ACHN (cell line): ENCODE measurements around the gene NPAS2.

Source experiments
- DNase-seq: peaks from one replicate; pipeline ENCODE4 v3.0.0-alpha.2; 2015
- in situ Hi-C: cut with HindIII; loops from 2 replicates; pipeline ENCODE4 v1.10.0; 2017; ENCODE audit warnings: low sequenced_read_pairs, low pct_ligation_motif_present, low pct_unique_long_range_greater_than_20kb

The NPAS2 gene

DNA sequence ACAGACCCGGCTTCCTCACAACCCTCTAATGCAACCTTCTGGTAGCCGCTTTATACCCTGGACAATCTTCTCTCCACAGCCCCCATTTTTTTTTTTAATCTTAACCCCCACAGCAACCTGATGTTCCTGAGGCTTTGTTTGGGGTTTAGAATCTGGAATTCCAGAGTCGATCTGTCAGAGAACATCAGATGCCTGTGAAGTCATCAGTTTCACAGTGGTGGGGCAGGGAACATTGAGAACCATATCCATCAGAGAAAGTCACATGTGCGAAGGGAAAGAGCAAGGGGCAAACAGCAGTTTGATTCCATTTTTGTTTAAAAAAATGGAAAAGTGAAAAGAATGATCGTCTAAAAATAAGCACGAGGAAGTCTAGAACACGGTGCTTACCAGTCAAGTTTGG lies 20.6 kb downstream of the NPAS2 start:
- no peak for DNase-seq
- in situ Hi-C loops, result no loop called here

DNA sequence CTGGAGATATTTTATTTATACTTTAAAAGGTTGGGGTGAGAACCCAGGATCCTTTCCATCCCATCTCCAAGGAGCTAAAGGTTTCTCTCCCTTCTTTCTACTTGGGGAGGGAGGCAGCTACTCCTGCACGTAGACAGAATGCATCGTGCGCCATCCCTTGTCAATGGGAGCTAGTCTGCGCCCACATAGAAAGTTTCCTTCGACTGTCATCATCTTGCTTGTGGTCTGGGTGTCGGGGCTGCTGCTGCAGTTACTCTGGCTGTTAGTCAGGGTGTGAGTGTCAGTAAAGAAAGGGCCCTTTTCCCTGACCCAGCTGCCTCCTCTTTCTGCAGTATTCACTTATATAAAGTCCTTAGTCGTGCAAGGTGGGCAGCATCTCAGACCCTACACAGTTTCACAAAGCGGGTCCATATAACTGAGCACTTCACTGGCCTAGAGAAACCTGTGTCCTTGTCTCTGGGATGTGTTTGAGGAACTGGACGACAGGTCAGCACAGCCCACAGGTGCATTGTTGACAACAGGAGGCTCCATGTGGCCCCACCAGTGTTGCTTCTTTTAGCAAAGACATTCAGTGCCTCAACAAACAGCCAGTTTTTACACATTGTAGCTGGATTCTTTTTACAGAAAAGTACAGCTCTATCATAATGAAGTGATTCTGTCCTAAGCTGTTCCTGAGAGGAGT lies 22.4 kb downstream of the NPAS2 start:
- no peak for DNase-seq

DNA sequence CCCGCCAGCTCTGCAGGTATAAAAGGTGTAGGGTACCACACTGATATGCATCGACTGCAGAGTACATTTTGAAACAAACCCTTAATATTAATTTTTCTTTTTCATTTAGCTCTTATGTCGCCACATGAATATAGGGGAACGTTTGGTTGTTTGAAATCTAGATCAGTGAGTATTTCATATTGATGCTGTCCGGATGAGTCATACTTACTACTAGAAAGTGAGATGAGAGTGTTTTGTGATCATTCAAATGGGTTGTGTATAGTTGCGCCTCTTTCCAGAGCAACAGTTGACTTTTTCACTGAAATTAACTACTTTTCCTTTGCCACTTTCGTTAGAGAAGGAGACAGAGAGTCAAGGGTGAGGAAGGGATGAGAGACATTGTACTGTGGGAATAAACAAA lies 24.6 kb downstream of the NPAS2 start:
- in situ Hi-C loops, result no loop called here
- DNase-seq, result no peak

More for the DNA sequence above, 22.4 kb downstream of the NPAS2 start:
- in situ Hi-C loops, result no loop called here

DNA sequence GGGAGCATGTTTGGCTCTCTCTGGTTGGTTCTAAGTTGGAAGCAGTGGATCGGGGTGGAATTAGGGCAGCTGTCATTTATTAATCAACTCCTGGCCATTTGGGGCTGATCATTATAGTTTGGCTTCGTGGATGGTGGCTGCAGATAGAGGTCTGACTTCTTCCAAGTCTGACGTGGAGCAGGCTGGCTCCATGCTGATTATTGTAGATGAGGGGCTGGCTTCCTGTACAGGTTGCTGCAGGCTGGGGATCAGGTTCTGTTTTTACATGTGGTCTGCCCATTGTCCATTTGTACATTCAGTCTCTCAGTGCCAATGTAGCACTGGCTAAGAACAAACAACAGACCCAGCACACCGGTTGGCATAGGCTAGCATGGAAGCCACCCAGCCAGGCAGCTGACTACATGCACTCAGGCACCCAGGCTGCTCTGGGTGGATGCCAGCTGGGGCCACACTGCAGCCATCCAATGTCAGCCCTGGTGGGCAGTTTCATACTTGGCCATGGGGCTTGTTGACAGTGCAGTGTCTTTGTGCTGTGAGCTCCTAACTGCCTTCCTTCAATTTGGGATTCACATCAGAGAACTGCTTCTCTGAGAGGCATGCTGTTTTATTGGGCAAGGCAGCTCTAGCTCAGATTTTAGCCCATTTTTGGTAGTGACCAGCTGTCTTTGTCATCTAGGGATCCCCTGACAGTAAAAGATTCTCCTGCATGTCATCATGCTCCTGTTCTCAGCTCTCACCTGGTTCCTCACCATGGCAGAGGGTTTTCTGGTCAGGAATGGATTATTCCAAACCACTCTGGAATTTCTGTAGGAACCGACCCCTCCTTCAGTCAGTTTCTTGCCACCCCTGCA lies 25.4 kb downstream of the NPAS2 start:
- in situ Hi-C loops, result no loop called here
- no peak for DNase-seq

DNA sequence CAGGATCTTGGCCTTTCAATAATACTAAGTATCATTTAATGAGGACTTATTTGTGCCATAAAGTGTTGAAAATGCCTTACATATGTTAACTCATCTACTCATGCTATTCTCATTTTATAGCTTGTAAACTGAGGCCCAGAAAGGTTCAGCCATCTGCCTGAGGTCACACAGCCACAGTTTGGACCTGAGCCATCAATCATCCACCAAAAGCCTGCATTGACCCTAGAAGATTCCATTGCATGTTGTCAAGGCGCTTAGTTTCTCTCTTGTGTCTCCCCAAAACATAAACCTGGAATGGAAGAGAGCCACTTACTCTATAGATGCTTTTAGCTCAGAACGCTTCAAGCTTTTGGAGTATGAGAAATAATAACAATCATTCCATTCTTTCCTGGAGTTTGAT lies 26.8 kb downstream of the NPAS2 start:
- DNase-seq, result no peak
- in situ Hi-C loops, result no loop called here

DNA sequence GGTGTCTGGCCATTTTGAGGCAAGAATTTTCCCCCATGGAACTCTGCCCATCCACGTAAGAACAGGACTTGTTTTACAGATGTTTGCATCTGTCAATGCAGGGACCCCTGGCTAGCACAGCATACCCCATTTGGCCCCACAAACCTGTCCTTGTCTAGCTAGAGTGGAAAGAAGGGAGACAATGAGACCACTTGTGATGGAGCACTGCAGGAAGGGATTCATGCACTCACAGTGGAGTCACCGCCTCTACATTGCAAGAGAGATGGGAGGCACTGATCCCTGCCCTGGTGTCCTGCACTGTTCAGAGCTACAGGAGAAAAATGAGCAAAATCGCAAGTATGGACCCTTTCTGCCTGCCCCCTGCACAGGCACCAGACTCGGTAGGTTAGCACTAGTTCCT lies 32.5 kb downstream of the NPAS2 start:
- in situ Hi-C loops, result no loop called here
- DNase-seq, result no peak

DNA sequence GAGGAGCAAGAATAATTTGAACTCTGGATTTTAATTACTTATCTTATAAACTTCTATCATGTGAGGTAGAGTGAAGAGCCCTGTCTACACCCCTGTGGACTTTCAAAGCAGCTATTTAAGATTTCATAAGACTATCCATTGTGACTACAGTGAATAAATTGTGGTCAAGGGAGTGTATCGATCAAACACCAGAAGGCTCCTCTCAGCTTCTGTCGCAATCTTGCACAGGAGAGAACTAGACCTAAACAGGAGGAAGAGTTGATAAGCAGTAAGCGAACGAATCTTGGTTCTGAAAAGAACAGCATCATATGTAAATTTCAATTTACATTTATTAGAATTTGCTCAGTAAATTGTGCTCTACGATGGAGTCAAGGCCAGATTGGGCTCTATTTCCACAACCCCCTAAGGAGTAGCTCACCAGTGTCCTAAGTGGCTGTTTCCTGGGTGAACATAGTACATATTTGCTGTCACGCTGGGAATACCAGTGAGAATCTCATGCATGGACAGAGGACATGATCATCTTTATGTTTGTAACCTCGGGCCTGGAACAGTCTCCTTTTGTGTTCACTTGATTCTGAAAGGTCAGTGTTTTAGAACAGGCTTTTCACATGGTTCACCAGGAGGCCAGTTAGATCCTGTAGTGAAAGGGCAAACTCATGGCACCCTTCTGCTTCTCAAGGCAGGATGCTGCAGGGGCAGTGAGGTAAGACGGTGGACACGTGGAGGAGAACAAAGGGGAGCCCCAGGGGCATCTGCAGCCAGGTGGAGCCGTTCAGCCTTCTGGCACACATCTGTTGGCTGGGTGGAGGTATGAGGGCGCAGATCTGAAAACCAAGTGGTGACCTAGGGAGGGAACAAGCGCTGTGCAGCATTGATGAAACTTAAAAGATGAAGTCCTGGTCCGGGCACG lies 33.3 kb downstream of the NPAS2 start:
- in situ Hi-C loops, result no loop called here
- no peak for DNase-seq

DNA sequence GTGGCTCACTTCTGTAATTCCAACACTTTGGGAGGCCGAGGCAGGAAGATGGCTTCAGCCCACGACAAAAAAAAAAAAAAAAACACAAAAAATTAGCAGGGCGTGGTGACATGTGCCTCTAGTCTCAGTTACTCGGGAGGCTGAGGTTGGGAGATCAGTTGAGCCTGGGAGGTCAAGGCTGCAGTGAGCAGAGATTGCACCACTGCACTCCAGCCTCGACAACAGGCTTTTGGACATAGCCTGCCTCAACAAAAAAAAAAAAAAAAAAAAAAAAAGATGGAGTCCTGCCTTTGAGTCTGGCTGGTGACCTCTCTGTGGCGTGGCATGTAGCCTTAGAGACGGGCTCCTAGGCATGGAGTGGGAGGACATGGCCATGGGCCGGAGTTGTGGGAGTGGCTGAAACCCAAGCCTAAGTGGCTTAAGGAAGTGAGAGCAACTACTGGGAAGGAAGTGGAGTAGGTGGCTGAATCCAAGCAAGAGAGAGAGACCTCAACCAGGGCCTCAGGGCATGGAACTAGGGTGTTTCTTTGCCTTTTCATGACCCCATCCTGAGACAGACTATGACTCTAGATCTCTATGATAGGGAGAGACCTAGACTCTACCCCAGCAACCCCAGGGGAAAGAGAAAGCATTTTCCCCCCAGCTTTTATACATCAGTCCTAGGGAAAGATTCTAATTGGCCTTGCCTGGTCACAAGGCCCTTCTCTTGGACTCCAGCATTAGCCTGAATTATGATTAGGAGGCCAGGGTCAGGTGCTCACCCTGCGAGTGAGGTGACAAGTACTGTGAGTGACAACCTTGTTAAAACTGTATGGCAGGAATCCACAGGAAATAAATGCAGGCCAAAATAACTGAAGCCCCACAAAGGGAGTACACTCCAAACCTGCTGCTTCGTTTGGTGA lies 34.2 kb downstream of the NPAS2 start:
- in situ Hi-C loops, result no loop called here
- no peak for DNase-seq

DNA sequence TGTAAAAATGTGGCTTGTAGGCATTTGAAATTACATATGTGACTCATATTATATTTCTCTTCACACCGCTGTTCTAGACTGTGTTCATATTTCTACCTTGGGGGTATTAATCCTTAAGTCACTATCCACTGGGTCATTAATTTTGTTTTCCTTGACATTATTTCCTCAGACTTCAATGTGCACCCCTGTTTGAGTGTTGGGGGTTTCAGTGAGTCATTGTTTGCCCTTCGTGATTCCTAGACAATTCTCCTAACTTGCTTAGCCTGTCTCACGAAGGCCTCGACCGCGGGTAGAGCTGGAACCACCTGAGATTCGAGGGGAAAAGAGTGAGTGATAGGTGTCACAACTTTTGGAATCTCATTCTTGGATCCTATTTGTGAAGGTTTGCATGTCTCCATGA lies 35.1 kb downstream of the NPAS2 start:
- in situ Hi-C loops, result no loop called here
- no peak for DNase-seq

DNA sequence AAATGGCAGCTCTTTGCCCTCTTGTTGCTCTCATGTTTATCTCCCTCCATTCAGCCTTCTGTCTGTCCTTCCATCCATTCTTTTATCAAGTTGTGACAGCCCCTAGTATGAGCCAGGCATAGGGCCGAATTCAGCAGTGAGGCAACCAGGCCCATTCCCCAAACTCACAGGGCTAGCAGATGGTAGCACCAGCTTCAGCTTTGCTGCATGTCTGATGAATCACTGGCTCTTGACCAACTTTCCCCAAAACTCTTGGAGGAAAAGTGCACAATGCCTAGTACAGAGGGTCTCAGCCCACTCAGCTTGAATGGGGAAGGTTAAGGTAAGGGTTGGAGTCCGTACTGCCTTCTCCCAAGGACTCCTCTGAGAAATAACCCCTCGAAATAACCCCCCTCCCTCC lies 35.7 kb downstream of the NPAS2 start:
- no peak for DNase-seq
- in situ Hi-C loops, result no loop called here

DNA sequence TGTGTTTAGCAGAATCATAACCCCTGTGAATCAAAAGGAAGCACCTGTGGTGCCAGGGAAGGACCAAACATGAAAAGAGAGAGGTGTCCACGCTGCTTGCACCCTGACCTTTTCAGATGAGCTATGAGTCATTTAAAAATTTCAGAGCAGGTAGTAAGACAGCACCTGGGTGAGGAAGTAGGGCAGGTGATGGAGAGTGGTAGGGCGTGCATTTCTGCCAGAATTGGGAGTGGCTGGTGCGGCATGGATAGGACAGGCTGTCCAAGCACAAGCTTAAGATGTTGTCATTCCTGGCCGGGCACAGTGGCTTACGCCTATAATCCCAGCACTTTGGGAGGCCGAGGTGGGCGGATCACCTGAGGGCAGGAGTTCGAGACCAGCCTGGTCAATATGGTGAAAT lies 36.8 kb downstream of the NPAS2 start:
- in situ Hi-C loops, result no loop called here
- no peak for DNase-seq

DNA sequence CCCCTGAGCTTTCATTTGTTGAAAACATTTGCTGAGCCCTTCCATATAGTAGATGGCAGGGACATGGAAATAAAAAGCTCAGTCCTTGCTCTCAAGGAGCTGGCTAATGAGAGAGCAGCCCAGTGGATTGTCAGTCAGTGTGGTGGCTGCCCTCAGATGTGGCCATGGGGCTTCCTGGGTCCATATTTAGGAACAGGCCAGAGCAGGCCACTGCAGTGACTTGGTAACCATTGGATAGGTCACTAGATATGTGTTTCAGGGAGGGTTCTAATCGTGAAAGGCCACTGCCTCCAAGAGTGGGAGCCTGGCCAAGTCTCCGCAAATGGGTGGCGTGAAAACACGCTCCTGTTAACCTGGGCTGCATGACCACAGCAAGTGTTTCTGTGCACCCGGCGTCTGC lies 37.4 kb downstream of the NPAS2 start:
- no peak for DNase-seq

DNA sequence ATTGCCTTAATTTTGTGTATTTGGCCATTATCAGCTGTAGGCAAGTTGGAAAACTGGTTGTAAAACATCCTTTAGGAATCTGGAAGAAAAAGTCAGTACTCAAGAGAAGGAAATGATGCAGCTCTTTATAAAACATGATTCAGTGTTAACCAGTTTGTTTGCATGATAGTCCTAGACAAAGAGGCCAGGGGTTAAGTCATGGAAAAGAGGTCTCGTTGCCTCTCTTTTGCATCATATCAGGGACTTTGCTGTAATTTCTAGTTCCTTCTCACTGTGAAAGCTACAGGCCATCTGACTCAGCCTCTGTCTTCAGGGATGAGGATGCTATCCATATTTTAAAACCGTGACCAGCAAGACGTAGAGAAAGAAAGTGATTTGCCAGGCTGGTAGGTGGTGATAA lies 38.0 kb downstream of the NPAS2 start:
- in situ Hi-C loops, result no loop called here
- no peak for DNase-seq

More for the DNA sequence above, 37.4 kb downstream of the NPAS2 start:
- in situ Hi-C loops, result no loop called here

DNA sequence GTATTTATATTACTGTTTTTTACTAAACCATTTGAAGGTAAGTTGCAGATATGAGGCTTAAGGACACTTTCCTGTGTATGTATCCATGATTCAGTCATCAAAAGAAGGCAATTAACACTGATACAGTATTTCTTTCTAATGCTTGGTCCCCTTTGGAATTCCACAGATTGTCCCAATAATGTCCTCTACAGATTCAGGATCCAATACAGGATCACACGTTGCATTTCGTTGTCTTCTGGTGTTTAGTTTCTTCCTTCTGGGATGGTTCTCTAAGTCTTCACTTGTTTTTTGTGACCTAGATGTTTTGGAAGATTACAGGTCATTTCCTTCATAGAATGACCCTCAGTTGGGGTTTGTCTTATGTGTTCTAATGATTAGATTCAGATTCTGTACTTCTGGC lies 40.0 kb downstream of the NPAS2 start:
- in situ Hi-C loops, result no loop called here
- DNase-seq, result no peak

DNA sequence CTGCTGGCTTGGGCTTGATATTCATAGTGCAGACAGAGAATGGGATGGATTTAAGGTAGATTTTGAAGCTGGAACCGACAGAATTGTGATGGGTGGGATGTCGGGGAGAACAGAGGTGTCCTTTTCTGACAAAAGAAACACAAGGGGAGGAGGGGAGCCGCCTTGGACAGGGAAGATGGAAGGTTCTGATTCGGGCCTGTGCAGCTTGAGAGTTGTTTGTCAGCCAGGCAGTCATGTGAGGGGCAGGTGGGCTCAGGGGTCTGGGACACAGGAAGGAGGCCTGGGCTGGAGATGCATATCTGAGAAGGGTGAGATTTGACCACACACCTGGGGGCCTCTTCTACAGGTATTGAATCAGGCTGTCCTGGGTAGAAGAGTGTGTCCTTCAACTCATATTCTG lies 41.4 kb downstream of the NPAS2 start:
- no peak for DNase-seq
- in situ Hi-C loops, result no loop called here

DNA sequence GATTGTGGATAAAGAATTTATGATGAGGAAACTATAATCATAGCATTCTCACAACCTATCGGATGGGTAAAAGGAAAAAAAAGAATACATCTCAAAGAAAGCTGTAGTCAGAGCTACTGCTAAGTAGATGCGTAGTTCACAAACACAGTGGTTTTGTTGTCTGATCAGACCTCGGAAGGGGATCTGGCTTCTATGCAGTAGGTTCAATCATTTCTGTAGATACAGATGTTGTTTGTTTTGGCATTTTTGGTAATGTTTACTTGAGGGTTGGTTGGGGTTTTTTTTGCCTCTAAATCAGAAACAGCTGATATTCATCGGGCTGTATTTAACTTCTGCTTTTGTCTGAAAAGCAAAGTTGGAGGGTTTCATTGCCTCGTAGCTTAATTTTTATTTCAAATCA lies 42.1 kb downstream of the NPAS2 start:
- in situ Hi-C loops, result no loop called here

DNA sequence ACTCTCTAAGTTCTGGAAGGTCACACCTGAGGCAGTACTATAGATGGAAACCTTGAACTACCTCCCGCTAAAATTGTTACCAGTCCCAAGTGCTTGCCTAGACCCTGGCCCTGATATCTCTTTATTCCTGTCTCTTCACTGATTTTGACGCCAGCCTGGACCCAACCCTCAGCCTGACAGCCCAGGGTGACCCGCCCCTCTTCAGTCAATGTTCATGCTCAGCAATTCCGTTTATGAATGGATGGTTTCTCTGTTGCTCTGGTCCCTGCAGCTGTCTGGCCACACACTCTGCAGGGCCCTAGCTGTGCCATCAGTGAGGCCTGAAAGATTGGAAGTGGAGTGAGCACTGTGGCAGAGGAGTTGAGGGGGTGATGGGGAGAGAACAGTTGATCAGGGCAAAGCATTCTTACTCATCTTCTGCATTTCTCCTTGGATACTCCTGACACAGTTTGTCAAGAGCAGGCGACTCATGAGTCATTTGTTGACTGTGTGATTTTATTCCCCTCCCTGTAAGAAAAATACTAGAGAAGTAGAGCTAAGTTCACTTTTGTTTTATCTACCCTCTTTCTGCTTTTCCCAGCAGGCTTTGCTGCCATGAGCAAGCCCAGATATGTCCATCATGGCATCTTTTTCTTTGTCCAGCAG lies 46.0 kb downstream of the NPAS2 start:
- peak; percentile 14 for DNase-seq
- in situ Hi-C loops, result no loop called here

More for the DNA sequence above, 42.1 kb downstream of the NPAS2 start:
- no peak for DNase-seq

DNA sequence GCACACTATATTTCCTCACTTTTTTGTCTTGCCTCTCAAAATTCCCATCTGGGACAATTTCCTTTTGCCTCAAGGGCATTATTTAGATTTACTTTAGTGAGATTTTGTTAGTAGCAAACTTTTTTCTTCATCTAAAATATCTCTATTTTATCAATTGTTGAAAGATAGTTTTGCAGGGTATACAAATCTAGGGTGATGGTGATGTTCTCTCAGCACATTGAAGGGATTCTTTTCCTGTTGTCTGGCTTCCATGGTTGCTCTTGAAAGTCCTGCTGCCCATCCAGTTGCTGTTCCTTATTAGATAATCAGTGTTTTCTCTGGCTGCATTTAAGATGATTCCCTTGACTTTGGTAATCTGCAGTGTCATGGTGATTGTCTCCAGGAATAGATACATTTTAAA lies 48.1 kb downstream of the NPAS2 start:
- no peak for DNase-seq
- in situ Hi-C loops, result no loop called here
